H1 (cell line): ENCODE measurements around the gene BACE2. TPM values are rescaled to one million over a fixed set of nuclear protein-coding genes. Genes with fewer than 3 reads are reported as not detected.

Source experiments
- CTCF ChIA-PET: fragments of 300-600 bp; sonication (Branson Sonifier 250); formaldehyde crosslinking; loops from one replicate; lab custom pipeline; 2021; ENCODE audit not compliant: partially characterized antibody; lab: Charles Lee
- POLR2A ChIA-PET: fragments of 300-600 bp; sonication (Branson Sonifier 250); formaldehyde crosslinking; loops from one replicate; lab custom pipeline; 2021; ENCODE audit warnings: inconsistent platforms; ENCODE audit not compliant: partially characterized antibody; lab: Charles Lee
- DNase-seq, 2 experiments: peaks; one replicate each; pipeline versions ENCODE4 v3.0.0 to v3.0.0-alpha.2; 2010 to 2022; ENCODE audit warnings: low spot score in 2 of 2, low read depth in 1 of 2, mixed read lengths in 1 of 2
- FAIRE-seq: peaks from 2 replicates; lab custom pipeline; 2011; peaks lifted over from hg19 to GRCh38; lab: Jason Lieb, UNC
- H2AFZ ChIP-seq: 2 replicates; pipeline ENCODE4 v1.8.1; 2012; ENCODE audit warnings: low read length, inconsistent platforms
- H2AK5ac ChIP-seq: 2 replicates; pipeline ENCODE4 v1.6.1; 2013; ENCODE audit warnings: low read depth, low read length
- H2BK120ac ChIP-seq: replicated peaks from 2 replicates; pipeline ENCODE3; 2013; ENCODE audit warnings: low read depth, low read length, inconsistent platforms
- H2BK12ac ChIP-seq: 2 replicates; pipeline ENCODE4 v1.6.1; 2013; ENCODE audit warnings: low read depth, low read length
- H2BK15ac ChIP-seq: 2 replicates; pipeline ENCODE4 v1.6.1; 2013; ENCODE audit warnings: low read length
- H2BK20ac ChIP-seq: 2 replicates; pipeline ENCODE4 v1.6.1; 2013; ENCODE audit warnings: low read length
- H2BK5ac ChIP-seq: 2 replicates; pipeline ENCODE4 v1.6.1; 2013; ENCODE audit warnings: low read depth, low read length
- H3K14ac ChIP-seq: 2 replicates; pipeline ENCODE4 v1.6.1; 2013; ENCODE audit warnings: inconsistent platforms; ENCODE audit not compliant: insufficient read length
- H3K18ac ChIP-seq: 2 replicates; pipeline ENCODE4 v1.6.1; 2013; ENCODE audit warnings: low read length; ENCODE audit errors: extremely low read depth
- H3K23ac ChIP-seq: 2 replicates; pipeline ENCODE4 v1.6.1; 2013; ENCODE audit warnings: inconsistent platforms; ENCODE audit not compliant: insufficient read length
- H3K23me2 ChIP-seq: 2 replicates; pipeline ENCODE4 v1.6.1; 2013; ENCODE audit warnings: low read depth, low read length
- H3K27ac ChIP-seq: 2 replicates; pipeline ENCODE4 v1.6.1; 2011; ENCODE audit warnings: low read depth, low read length, inconsistent platforms
- H3K27me3 ChIP-seq, 4 experiments: replicated peaks in 1 of 4; 1 replicate in 1 of 4; 2 replicates in 3 of 4; pipeline versions ENCODE4 v1.6.1 to v1.8.1; 2011 to 2013; ENCODE audit warnings: low read length in 3 of 4, mild to moderate bottlenecking in 3 of 4, inconsistent platforms in 2 of 4, mixed read lengths in 2 of 4, moderate library complexity in 1 of 4; ENCODE audit not compliant: control insufficient read depth in 3 of 4, insufficient read depth in 3 of 4; ENCODE audit errors: extremely low read depth in 1 of 4
- H3K36me3 ChIP-seq, 4 experiments: 2 replicates each; pipeline versions ENCODE4 v1.6.1 to v1.8.1; 2011 to 2013; ENCODE audit warnings: mild to moderate bottlenecking in 4 of 4, low read length in 3 of 4, moderate library complexity in 2 of 4, control low read depth in 1 of 4, inconsistent platforms in 1 of 4; ENCODE audit not compliant: insufficient read depth in 4 of 4, control insufficient read depth in 2 of 4
- H3K4ac ChIP-seq: replicated peaks from 2 replicates; pipeline ENCODE3; 2013; ENCODE audit warnings: low read length, low read depth, mixed read lengths, inconsistent platforms; ENCODE audit not compliant: insufficient read length
- H3K4me1 ChIP-seq, 4 experiments: replicated peaks in 1 of 4; 1 replicate in 1 of 4; 2 replicates in 3 of 4; pipeline versions ENCODE4 v1.6.1 to v1.8.1; 2011 to 2013; ENCODE audit warnings: low read length in 3 of 4, inconsistent platforms in 2 of 4, mixed read lengths in 1 of 4; ENCODE audit not compliant: insufficient read depth in 4 of 4, control insufficient read depth in 3 of 4
- H3K4me2 ChIP-seq, 2 experiments: 2 replicates each; pipeline versions ENCODE4 v1.6.1 to v1.8.1; 2011 to 2013; ENCODE audit warnings: low read depth in 2 of 2, low read length in 2 of 2, control low read depth in 1 of 2, inconsistent platforms in 1 of 2, mild to moderate bottlenecking in 1 of 2; ENCODE audit not compliant: insufficient read depth in 1 of 2
- H3K4me3 ChIP-seq, 4 experiments: fragments of 200-600, 300-600 bp in 1 of 4; sonication (generic), shearing (Covaris generic), sonication (Bioruptor Twin) in 1 of 4; 2 replicates each; pipeline versions ENCODE4 v1.5.1 to v1.8.1; 2011 to 2016; ENCODE audit warnings: low read length in 4 of 4, low read depth in 3 of 4, control low read depth in 2 of 4, inconsistent platforms in 2 of 4, mild to moderate bottlenecking in 2 of 4, mixed read lengths in 1 of 4, moderate library complexity in 1 of 4; ENCODE audit not compliant: insufficient read depth in 2 of 4; ENCODE audit errors: extremely low read depth in 1 of 4
- H3K56ac ChIP-seq: replicated peaks from 2 replicates; pipeline ENCODE3; 2013; ENCODE audit warnings: low read depth, mild to moderate bottlenecking, mixed read lengths, low read length, inconsistent platforms; ENCODE audit not compliant: insufficient read length
- H3K79me1 ChIP-seq: 2 replicates; pipeline ENCODE4 v1.6.1; 2013; ENCODE audit warnings: low read depth, low read length, control low read depth
- H3K79me2 ChIP-seq, 2 experiments: 2 replicates each; pipeline versions ENCODE4 v1.6.1 to v1.8.1; 2012 to 2013; ENCODE audit warnings: low read length in 2 of 2, mild to moderate bottlenecking in 2 of 2, inconsistent platforms in 1 of 2; ENCODE audit not compliant: insufficient read depth in 2 of 2, control insufficient read depth in 1 of 2
- H3K9ac ChIP-seq, 4 experiments: replicated peaks in 1 of 4; 1 replicate in 1 of 4; 2 replicates in 3 of 4; pipeline versions ENCODE4 v1.6.1 to v1.8.1; 2011 to 2013; ENCODE audit warnings: low read depth in 3 of 4, low read length in 3 of 4, control low read depth in 2 of 4, mild to moderate bottlenecking in 2 of 4, moderate library complexity in 2 of 4, inconsistent platforms in 1 of 4; ENCODE audit errors: extremely low read depth in 1 of 4
- H3K9me3 ChIP-seq, 2 experiments: 2 replicates each; pipeline versions ENCODE4 v1.6.1 to v1.8.1; 2012 to 2013; ENCODE audit warnings: mild to moderate bottlenecking in 2 of 2, moderate library complexity in 2 of 2, control low read depth in 1 of 2, inconsistent platforms in 1 of 2, low read depth in 1 of 2, low read length in 1 of 2, mixed read lengths in 1 of 2; ENCODE audit not compliant: insufficient read depth in 2 of 2
- H4K20me1 ChIP-seq, 2 experiments: replicated peaks in 1 of 2; 2 replicates each; pipeline versions ENCODE3 to v1.8.1; 2011 to 2013; ENCODE audit warnings: inconsistent platforms in 2 of 2, low read length in 2 of 2, mild to moderate bottlenecking in 1 of 2; ENCODE audit not compliant: insufficient read depth in 2 of 2, control insufficient read depth in 1 of 2
- H4K5ac ChIP-seq: 2 replicates; pipeline ENCODE4 v1.6.1; 2013; ENCODE audit warnings: low read length, low read depth, mixed read lengths, inconsistent platforms; ENCODE audit not compliant: insufficient read length
- H4K8ac ChIP-seq: 2 replicates; pipeline ENCODE4 v1.8.0; 2013; ENCODE audit warnings: mild to moderate bottlenecking, moderate library complexity, low read length, inconsistent platforms; ENCODE audit not compliant: insufficient read depth; ENCODE audit errors: extremely low read depth
- H4K91ac ChIP-seq: replicated peaks from 2 replicates; pipeline ENCODE3; 2013; ENCODE audit warnings: low read length, mixed read lengths, inconsistent platforms; ENCODE audit not compliant: insufficient read length
- CHD1 ChIP-seq: IDR thresholded peaks from 2 replicates; pipeline ENCODE4 v1.6.1; 2012; ENCODE audit warnings: low read depth, low read length, improper control_type of control experiment
- JUND ChIP-seq: IDR thresholded peaks from 2 replicates; pipeline ENCODE4 v1.6.1; 2011; ENCODE audit warnings: mild to moderate bottlenecking, improper control_type of control experiment, low read length
- MAFK ChIP-seq: IDR thresholded peaks from 2 replicates; pipeline ENCODE4 v1.6.1; 2012; ENCODE audit warnings: low read depth, mild to moderate bottlenecking, improper control_type of control experiment, low read length
- POLR2A ChIP-seq, 2 experiments: IDR thresholded peaks; 1 replicate in 1 of 2; 2 replicates in 1 of 2; pipeline ENCODE4 v1.6.1; 2011; ENCODE audit warnings: low read depth in 2 of 2, low read length in 2 of 2, mild to moderate bottlenecking in 2 of 2; ENCODE audit errors: control extremely low read depth in 1 of 2
- SAP30 ChIP-seq: fragments of 300-600 bp; sonication (generic); IDR thresholded peaks from 2 replicates; pipeline ENCODE4 v1.7.1; 2012; ENCODE audit warnings: low read length, moderate library complexity, mild to moderate bottlenecking, inconsistent platforms; ENCODE audit not compliant: insufficient read depth, insufficient replicate concordance
- SIRT6 ChIP-seq: IDR thresholded peaks from one replicate; pipeline ENCODE4 v1.7.1; 2012; ENCODE audit warnings: low read length, inconsistent platforms
- SP4 ChIP-seq: IDR thresholded peaks from 2 replicates; pipeline ENCODE4 v1.6.1; 2012; ENCODE audit warnings: low read length, inconsistent platforms
- TAF7 ChIP-seq: optimal IDR thresholded peaks from 2 replicates; pipeline ENCODE3; 2011; ENCODE audit warnings: low read depth, mild to moderate bottlenecking, inconsistent platforms, low read length, moderate library complexity, borderline replicate concordance
- TBP ChIP-seq: IDR thresholded peaks from 2 replicates; pipeline ENCODE4 v1.6.1; 2011; ENCODE audit warnings: low read depth, low read length, improper control_type of control experiment
- TCF12 ChIP-seq: IDR thresholded peaks from 2 replicates; pipeline ENCODE4 v1.6.1; 2011; ENCODE audit warnings: low read depth, mild to moderate bottlenecking, low read length
- WGBS, 2 experiments: shearing (Covaris generic) in 1 of 2; methylation state at CpG; one replicate each; pipeline versions ENCODE4 v1.1.6 to v1.1.7; 2013 to 2015; ENCODE audit warnings: low lambda C conversion rate in 2 of 2, mixed read lengths in 2 of 2, inconsistent platforms in 1 of 2, low coverage in 1 of 2, missing lambda C conversion rate in 1 of 2; ENCODE audit not compliant: insufficient replicate concordance in 2 of 2, insufficient coverage in 1 of 2, insufficient read length in 1 of 2; ENCODE audit errors: extremely low coverage in 1 of 2, missing lambda C conversion rate in 1 of 2; 5-methylcytosine and 5-hydroxymethylcytosine counted together
- polyA plus RNA-seq, 7 experiments: library from polyadenylated mRNA; depleted of rRNA in 3 of 7; stranded (reverse) in 5 of 7; unstranded in 2 of 7; fragments of >200 nt in 5 of 7; fragments of 200-250 nt in 2 of 7; gene quantifications; 1 replicate in 5 of 7; 2 replicates in 1 of 7; 4 replicates in 1 of 7; pipeline versions ENCODE4 v1.2.1 to v1.2.3, GENCODE V29; 2011 to 2013; ENCODE audit warnings: missing spikeins in 2 of 7, mixed read lengths in 2 of 7
- total RNA-seq: library from RNA; stranded (reverse); fragmentation: NEBNext Ultra II Directional; extraction: Animal tissue kit (Norgen Biotek cat#: 25700); gene quantifications from 2 replicates; pipeline ENCODE4 v1.2.1, GENCODE V29; 2021
- TF ChIP-seq, protein P1 (sequence below): IDR thresholded peaks from 2 replicates; pipeline ENCODE4 v1.6.1; 2011; ENCODE audit warnings: low read depth, mild to moderate bottlenecking, low read length; ENCODE audit not compliant: insufficient read depth

The BACE2 gene
- total and polyA plus RNA-seq, 2 of the 8 experiments (the other 6 are each of a cell fraction or from before 2014, with no cell fraction given): 8.1 to 10.9 TPM

DNA sequence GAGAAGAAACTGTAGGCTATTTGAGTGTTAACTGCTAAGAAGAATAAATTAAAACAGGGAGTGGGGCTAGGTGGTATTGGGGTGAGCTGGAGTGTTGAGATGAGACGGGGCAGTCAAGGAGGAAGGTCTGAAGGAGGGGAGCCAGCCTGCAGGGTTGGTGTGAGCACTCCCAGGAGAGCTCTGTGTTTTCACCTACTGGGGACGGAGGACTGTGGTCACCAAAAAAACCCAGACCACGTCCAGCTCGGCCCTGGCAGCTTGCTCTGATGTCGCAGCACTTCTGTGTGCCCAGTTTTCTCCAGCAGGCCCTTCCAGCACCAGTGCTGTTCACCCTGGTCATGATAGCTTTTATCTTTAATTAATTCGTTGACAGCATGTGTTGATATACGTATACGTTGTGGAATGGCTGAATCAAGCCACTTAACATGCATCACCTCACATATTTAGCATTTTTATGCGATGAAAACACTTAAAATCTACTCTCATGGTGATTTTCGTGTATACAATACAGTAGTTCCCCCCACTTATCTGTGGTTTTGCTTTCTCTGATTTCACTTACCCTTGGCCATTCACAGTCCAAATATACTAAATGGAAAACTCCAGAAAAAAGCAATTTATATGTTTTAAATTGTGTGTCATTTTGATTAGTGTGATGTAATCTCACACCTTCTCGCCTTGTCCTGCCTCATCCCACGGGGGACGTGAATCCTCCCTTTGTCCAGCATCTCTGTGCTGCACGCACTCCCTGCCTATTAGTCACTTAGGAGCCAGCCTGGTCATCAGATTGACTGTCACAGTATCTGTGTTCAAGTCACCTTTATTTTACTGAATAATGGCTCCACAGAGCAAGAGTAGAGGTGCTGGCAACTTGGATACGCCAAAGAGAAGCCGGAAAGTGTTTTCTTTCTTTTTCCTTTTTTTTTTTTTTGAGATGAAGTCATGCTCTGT lies 161.0 kb downstream of the BACE2 start:
- FAIRE-seq: no peak
- POLR2A ChIA-PET: interaction anchor here (1.0 kb wide), 1 partner anchor 9 kb away, joined by 3 read pairs; no protein-coding TSS in a partner anchor
- no peak overlapping the region for H3K27ac ChIP-seq
- no peak for TF ChIP-seq TCF12
- TF ChIP-seq JUND: no peak
- no peak for TF ChIP-seq SAP30
- no peak for TF ChIP-seq TAF7
- TF ChIP-seq SP4: no peak
- no peak for TF ChIP-seq TBP
- TF ChIP-seq CHD1: no peak
- no peak for TF ChIP-seq MAFK
- TF ChIP-seq POLR2A (IDR thresholded peaks at IDR 0.05; ENCODE audit: control extremely low read depth in 1 of 2, low read depth in 2 of 2, low read length in 2 of 2): no peak
- TF ChIP-seq SIRT6: no peak
- TF ChIP-seq, protein P1, sequence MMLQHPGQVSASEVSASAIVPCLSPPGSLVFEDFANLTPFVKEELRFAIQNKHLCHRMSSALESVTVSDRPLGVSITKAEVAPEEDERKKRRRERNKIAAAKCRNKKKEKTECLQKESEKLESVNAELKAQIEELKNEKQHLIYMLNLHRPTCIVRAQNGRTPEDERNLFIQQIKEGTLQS: no peak

More for the DNA sequence above, 161.0 kb downstream of the BACE2 start:
- Histone ChIP-seq H3K9me3 (peaks cover 4 to 8% of the 10 kb centered on the region in 2 experiments; a peak in 2 of 4 replicates), H2BK5ac (no peak overlapping the region), H2AFZ (0 out of 2 replicates have a peak overlapping the region, but pooled peaks have one; percentile 16), H3K4me1 (peaks cover 0 to 3% (median 0%) of the 10 kb centered on the region in 4 experiments; a peak in 1 of 7 replicates), H2BK15ac (no peak overlapping the region), H3K9ac (no peak overlapping the region), H3K4ac (no peak overlapping the region), H4K5ac (no peak overlapping the region), H2BK12ac (0 out of 2 replicates have a peak overlapping the region, but pooled peaks have one; percentile 61), H3K18ac (no peak overlapping the region), H4K20me1 (no peaks in the 10 kb centered on the region), H2BK20ac (no peak overlapping the region), H2BK120ac (no peak overlapping the region), H2AK5ac (no peak overlapping the region), H3K23me2 (no peaks in the 10 kb centered on the region), H3K27me3 (no peaks in the 10 kb centered on the region), H3K23ac (no peak overlapping the region), H3K4me2 (no peak overlapping the region), H3K79me2 (no peaks in the 10 kb centered on the region), H4K8ac (no peak overlapping the region; the same call in 1 of the 2 replicates), H3K79me1 (no peaks in the 10 kb centered on the region), H3K14ac (no peak overlapping the region), H4K91ac (peak overlapping the region; percentile 19), H3K4me3 (no peak overlapping the region), H3K36me3 (no peaks in the 10 kb centered on the region), H3K56ac (no peak overlapping the region)
- CTCF ChIA-PET: interaction anchor here (1.1 kb wide), 1 partner anchor 9 kb away, joined by 4 read pairs; no protein-coding TSS in a partner anchor
- 81% methylated on average over 16 of the region's 16 CpGs; no CpG with 5 or more reads in 1 of the 2 experiments for WGBS, 2 experiments
- no peak for DNase-seq
